ENCODE measurements around the gene FAHD2A.
A peak's percentile ranks its signal among the peaks of the same experiment; 100 is the strongest.

Gene FAHD2A

DNA sequence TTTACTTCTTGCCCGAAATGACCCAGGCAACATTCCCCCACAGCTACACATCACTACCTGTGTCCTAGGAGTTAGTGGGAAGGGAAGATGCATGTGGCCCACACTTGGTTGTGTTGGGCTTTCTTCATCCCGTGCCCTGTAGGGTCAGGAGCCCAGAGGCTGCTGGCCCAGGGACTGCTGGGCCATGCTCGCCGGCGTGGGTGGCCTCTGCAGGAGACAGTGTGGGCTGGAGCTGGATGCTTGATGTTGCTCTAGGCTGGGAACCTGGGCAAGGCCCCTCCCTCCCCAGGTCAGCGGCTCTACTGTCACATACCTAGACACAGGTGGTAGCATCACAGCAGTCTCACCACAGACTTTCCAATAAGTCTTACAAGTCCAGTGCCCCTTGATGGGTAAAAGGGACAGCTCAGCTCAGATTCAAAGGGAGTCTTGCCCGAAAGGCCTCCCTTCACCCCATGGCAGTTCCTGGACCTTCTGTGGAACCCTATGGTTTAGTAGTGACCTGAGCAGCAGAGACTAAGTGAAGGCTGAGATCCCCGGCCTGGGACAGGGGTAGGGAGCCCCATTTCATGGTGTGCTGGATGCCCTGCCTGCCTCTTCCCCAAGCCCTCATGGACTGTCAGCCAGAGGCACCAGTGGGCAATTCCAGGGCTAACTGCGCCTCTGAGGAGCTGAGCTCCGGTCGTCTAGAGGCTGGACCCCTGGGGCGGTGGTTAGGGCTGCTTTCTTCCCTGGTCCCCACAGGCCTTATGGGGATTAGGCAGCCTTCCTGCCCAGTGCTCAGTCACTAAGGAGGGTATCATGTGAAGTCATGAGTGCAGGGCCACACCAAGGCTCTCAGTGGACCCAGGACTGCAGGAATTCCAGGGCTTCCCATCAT is 45.4 kb upstream of the FAHD2A start:
- no peak overlapping the region for H3K4me3 ChIP-seq (replicated peaks; ENCODE audit: low read depth, low read length)
- DNase-seq (ENCODE audit: low read depth), result no peak
- TF ChIP-seq, protein P1, sequence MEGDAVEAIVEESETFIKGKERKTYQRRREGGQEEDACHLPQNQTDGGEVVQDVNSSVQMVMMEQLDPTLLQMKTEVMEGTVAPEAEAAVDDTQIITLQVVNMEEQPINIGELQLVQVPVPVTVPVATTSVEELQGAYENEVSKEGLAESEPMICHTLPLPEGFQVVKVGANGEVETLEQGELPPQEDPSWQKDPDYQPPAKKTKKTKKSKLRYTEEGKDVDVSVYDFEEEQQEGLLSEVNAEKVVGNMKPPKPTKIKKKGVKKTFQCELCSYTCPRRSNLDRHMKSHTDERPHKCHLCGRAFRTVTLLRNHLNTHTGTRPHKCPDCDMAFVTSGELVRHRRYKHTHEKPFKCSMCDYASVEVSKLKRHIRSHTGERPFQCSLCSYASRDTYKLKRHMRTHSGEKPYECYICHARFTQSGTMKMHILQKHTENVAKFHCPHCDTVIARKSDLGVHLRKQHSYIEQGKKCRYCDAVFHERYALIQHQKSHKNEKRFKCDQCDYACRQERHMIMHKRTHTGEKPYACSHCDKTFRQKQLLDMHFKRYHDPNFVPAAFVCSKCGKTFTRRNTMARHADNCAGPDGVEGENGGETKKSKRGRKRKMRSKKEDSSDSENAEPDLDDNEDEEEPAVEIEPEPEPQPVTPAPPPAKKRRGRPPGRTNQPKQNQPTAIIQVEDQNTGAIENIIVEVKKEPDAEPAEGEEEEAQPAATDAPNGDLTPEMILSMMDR (IDR thresholded peaks at IDR 0.05; ENCODE audit: low read length, missing control alignments), result no peak

DNA sequence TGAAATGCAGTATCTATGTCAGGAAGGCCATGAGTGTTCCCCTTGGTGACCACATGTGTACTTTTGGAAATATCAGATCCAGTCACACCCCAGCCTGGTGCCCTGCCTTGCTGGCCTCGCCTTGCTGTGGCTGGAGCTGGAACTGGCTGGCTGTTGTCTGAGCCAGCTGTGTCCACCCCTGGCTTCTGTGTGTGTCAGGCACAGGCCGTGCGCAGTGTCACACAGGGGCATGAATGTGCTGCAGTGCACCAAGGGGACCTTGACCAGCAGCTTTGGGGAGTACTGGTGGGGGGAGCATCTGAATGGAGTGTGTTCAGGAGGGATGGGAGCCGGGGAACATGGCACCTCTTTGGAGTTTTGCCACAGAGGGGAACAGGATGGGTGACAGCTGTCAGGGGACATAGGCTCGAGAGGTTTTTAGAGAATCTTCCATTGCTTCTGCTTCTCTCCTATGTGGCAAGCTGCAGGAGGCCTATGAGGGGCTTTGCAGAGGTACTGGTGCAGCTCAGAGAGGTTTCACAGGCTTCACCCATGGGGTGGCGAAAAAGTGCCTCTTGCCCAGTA is 44.7 kb upstream of the FAHD2A start:
- DNase-seq (ENCODE audit: low read depth), result no peak
- TF ChIP-seq, protein P1 (IDR thresholded peaks at IDR 0.05; ENCODE audit: low read length, missing control alignments), result no peak
- H3K4me3 ChIP-seq (replicated peaks; ENCODE audit: low read depth, low read length), result no peak overlapping the region

DNA sequence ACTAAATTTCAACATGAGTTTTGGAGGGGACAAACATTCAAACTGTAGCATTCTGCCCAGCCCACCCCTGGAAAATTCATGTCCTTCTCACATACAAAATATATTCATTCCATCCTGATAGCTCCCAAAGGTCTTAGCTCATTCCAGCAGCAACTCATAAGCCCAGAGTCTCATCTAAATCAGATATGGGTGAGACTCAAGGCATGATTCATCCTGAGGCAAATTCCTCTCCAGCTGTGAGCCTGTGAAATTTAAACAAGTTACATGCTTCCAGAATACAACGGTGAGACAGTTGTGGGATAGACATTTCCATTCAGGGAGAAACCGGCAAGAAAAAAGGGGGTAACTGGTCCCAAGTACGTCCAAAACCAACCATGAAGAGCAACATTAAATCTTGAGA is 43.5 kb upstream of the FAHD2A start:
- TF ChIP-seq, protein P1 (IDR thresholded peaks at IDR 0.05; ENCODE audit: low read length, missing control alignments), result no peak
- H3K4me3 ChIP-seq (replicated peaks; ENCODE audit: low read depth, low read length), result no peak overlapping the region
- peak; percentile 52 for DNase-seq (ENCODE audit: low read depth)

DNA sequence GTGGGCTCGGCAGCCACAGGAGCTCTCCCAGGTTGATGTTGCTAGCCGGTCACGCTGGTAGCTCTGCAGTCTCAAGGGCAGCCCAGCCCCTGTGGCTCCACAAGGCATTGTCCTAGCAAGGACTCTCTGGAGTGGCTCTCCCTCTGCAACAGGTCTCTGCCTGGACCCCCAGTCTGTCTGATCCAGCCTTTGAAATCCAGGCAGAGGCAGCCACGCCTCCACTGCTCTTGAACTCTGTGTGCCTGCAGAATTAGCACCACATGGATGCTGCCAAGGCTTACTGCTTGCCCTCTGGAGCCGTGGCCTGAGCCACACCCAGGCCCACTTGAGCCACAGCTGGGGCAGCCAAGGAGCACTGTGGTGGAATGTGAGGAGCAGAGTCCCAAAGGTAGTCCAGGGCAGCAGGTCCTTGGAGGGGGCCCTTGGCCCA is 43.0 kb upstream of the FAHD2A start:
- no peak overlapping the region for H3K4me3 ChIP-seq (replicated peaks; ENCODE audit: low read depth, low read length)
- no peak for DNase-seq (ENCODE audit: low read depth)
- TF ChIP-seq, protein P1 (IDR thresholded peaks at IDR 0.05; ENCODE audit: low read length, missing control alignments), result no peak

DNA sequence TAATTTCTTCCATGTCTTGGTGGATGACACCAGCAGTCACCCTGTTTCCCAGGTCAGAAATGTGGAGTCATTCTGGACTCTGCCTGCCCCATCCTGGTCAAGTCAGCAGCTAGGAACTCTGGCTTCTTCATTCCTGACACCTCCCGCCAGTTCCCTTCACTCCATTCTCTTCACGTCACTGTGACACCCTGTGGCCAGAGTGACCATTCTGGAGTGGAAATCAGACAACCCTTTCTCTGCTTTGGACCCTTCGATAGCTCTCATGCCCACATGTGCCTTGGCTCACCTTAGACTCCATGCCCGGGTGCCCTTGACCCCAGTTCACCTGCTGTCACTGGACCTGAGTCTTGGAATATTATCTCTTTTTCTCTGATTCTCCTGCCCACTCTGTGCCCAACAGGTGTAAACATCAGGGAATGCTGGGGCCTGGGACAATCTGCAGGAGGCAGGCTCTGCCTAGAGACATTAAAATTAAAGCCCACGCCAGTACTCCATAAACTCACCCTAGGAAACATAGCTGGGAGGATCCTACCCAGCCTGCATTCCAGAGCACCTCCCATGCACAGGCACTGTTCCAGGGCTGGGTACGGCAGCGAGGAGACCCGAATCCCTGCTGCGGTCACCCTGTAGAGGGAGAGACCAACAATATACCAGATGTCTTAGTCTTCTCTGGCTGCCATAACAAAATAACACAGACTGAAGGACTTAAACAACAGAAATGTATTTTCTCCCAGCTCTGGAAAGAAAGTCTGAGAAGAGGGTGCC is 41.1 kb upstream of the FAHD2A start:
- no peak for DNase-seq (ENCODE audit: low read depth)
- TF ChIP-seq, protein P1 (IDR thresholded peaks at IDR 0.05; ENCODE audit: low read length, missing control alignments), result no peak

DNA sequence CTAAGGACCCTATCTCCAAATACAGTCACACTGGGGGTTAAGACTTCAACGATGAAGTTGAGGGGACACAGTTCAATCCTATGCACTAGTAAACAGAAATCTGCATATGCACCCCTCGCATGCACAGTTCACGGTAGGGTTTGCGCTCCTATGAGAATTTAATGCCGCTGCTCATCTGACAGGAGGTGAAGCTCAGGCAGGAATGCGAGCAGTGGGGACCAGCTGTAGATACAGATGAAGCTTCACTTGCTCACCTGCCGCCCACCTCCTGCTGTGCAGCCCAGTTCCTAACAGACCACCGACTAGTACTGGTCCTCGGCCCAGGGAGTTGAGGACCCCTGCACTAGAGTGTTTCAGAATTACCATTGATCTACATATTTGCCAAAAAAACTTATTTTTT is 40.0 kb upstream of the FAHD2A start:
- H3K4me3 ChIP-seq (replicated peaks; ENCODE audit: low read depth, low read length), result no peak overlapping the region
- DNase-seq (ENCODE audit: low read depth), result no peak
- TF ChIP-seq, protein P1 (IDR thresholded peaks at IDR 0.05; ENCODE audit: low read length, missing control alignments), result no peak

More for the DNA sequence above, 41.1 kb upstream of the FAHD2A start:
- H3K4me3 ChIP-seq (replicated peaks; ENCODE audit: low read depth, low read length), result no peak overlapping the region

Measured in fibroblast of pulmonary artery (primary cell).